GM04503 (cell line): ENCODE measurements around the gene TMEM17.
A peak's percentile ranks its signal among the peaks of the same experiment; 100 is the strongest.
"Not testable (repeated sequence)": the region's sequence is repeated elsewhere in the genome, so short reads cannot be mapped to it uniquely, and the experiment has no call there.

ENCODE experiments used
- DNase-seq: peaks from one replicate; pipeline ENCODE4 v3.0.0-alpha.2; 2012; ENCODE audit warnings: low read depth

Gene TMEM17

GRCh38 chr2:62505750-62506420 is at the start of gene TMEM17:
TMEM17 (minus strand) TSS chr2:62506195; CDS start chr2:62506129, 66 bp downstream.
- peak; percentile 72 for DNase-seq

GRCh38 chr2:62554440-62554839 is 48.4 kb upstream of the TMEM17 start:
- no peak for DNase-seq

- DNase-seq, result no peak
Measured at GRCh38 chr2:62550461-62550860, 44.5 kb upstream of the TMEM17 start.

GRCh38 chr2:62547854-62548253 is 41.9 kb upstream of the TMEM17 start:
- no peak for DNase-seq

GRCh38 chr2:62545261-62545660 is 39.3 kb upstream of the TMEM17 start:
- no peak for DNase-seq

GRCh38 chr2:62540408-62541168 is 34.6 kb upstream of the TMEM17 start:
- DNase-seq, result no peak

GRCh38 chr2:62539606-62540407 is 33.8 kb upstream of the TMEM17 start:
- DNase-seq, result no peak

GRCh38 chr2:62538756-62539155 is 32.8 kb upstream of the TMEM17 start:
- no peak for DNase-seq

- no peak for DNase-seq
Measured at GRCh38 chr2:62537814-62538213, 31.8 kb upstream of the TMEM17 start.

- DNase-seq, result no peak
Measured at GRCh38 chr2:62536873-62537547, 31.0 kb upstream of the TMEM17 start.

GRCh38 chr2:62535521-62535920 is 29.5 kb upstream of the TMEM17 start:
- not testable (repeated sequence) for DNase-seq

- DNase-seq, result no peak
Measured at GRCh38 chr2:62531594-62531993, 25.6 kb upstream of the TMEM17 start.

GRCh38 chr2:62529758-62530157 is 23.8 kb upstream of the TMEM17 start:
- DNase-seq, result no peak

GRCh38 chr2:62527478-62528210 is 21.6 kb upstream of the TMEM17 start:
- no peak for DNase-seq

GRCh38 chr2:62526531-62527381 is 20.8 kb upstream of the TMEM17 start:
- no peak for DNase-seq

- DNase-seq, result no peak
Measured at GRCh38 chr2:62525549-62526269, 19.7 kb upstream of the TMEM17 start.

- no peak for DNase-seq
Measured at GRCh38 chr2:62524293-62524941, 18.4 kb upstream of the TMEM17 start.

- DNase-seq, result not testable (repeated sequence)
Measured at GRCh38 chr2:62521061-62521460, 15.1 kb upstream of the TMEM17 start.

- DNase-seq, result no peak
Measured at GRCh38 chr2:62512384-62512783, 6.4 kb upstream of the TMEM17 start.
